H4 (cell line): ENCODE measurements around the gene SLIT3. TPM values are rescaled to one million over a fixed set of nuclear protein-coding genes. Genes with fewer than 3 reads are reported as not detected.

Experiments used
- DNase-seq: peaks from one replicate; pipeline ENCODE4 v3.0.0-alpha.2; 2015; ENCODE audit warnings: low spot score
- total RNA-seq: library from RNA; depleted of rRNA; stranded (reverse); fragments of >200 nt; shearing (Covaris generic); gene quantifications from 2 replicates; pipeline ENCODE4 v1.2.3, GENCODE V29; 2014

Gene SLIT3
- total RNA-seq, 1 experiment from 2014 or later, result 0.58 TPM

- DNase-seq, result no peak
Observed at GRCh38 chr5:169176709-169177694, 123.9 kb downstream of the SLIT3 start.

GRCh38 chr5:169175733-169176132 lies 125.2 kb downstream of the SLIT3 start:
- DNase-seq, result no peak

GRCh38 chr5:169174923-169175322 lies 126.0 kb downstream of the SLIT3 start:
- DNase-seq, result no peak

- no peak for DNase-seq
Observed at GRCh38 chr5:169173372-169173771, 127.6 kb downstream of the SLIT3 start.

- DNase-seq, result no peak
Observed at GRCh38 chr5:169171515-169171914, 129.4 kb downstream of the SLIT3 start.

- peak; percentile 12 for DNase-seq
Observed at GRCh38 chr5:169169783-169170182, 131.2 kb downstream of the SLIT3 start.

GRCh38 chr5:169168280-169168679 lies 132.7 kb downstream of the SLIT3 start:
- DNase-seq, result no peak

- DNase-seq, result no peak
Observed at GRCh38 chr5:169166078-169166477, 134.9 kb downstream of the SLIT3 start.

GRCh38 chr5:169165052-169165451 lies 135.9 kb downstream of the SLIT3 start:
- DNase-seq, result no peak

GRCh38 chr5:169164481-169164925 lies 136.4 kb downstream of the SLIT3 start:
- DNase-seq, result peak; percentile 74

- peak; percentile 59 for DNase-seq
Observed at GRCh38 chr5:169162407-169162806, 138.5 kb downstream of the SLIT3 start.

GRCh38 chr5:169161022-169161680 lies 139.8 kb downstream of the SLIT3 start:
- DNase-seq, result peak; percentile 95

- DNase-seq, result peak; percentile 47
Observed at GRCh38 chr5:169160405-169160901, 140.5 kb downstream of the SLIT3 start.

- DNase-seq, result no peak
Observed at GRCh38 chr5:169158764-169159163, 142.2 kb downstream of the SLIT3 start.

GRCh38 chr5:169157064-169157463 lies 143.9 kb downstream of the SLIT3 start:
- no peak for DNase-seq

GRCh38 chr5:169154679-169155078 lies 146.3 kb downstream of the SLIT3 start:
- no peak for DNase-seq

GRCh38 chr5:169153405-169153804 lies 147.5 kb downstream of the SLIT3 start:
- no peak for DNase-seq

- no peak for DNase-seq
Observed at GRCh38 chr5:169152946-169153345, 148.0 kb downstream of the SLIT3 start.

- DNase-seq, result no peak
Observed at GRCh38 chr5:169152453-169152852, 148.5 kb downstream of the SLIT3 start.

- no peak for DNase-seq
Observed at GRCh38 chr5:169151051-169151805, 149.7 kb downstream of the SLIT3 start.

GRCh38 chr5:169150108-169150507 lies 150.8 kb downstream of the SLIT3 start:
- no peak for DNase-seq

- DNase-seq, result no peak
Observed at GRCh38 chr5:169149317-169149716, 151.6 kb downstream of the SLIT3 start.
